HepG2 (cell line): ENCODE measurements around the gene CPZ. TPM values are rescaled to one million over a fixed set of nuclear protein-coding genes. Genes with fewer than 3 reads are reported as not detected.

ENCODE experiments used
- CSRNP1 ChIP-seq: sonication (generic); formaldehyde crosslinking; IDR thresholded peaks from 2 replicates; pipeline ENCODE4 v1.8.1; 2023; ENCODE audit warnings: mild to moderate bottlenecking, missing genetic modification reagents
- JARID2 ChIP-seq: sonication (generic); formaldehyde crosslinking; IDR thresholded peaks from 2 replicates; pipeline ENCODE4 v1.8.1; 2023; ENCODE audit warnings: missing genetic modification reagents, inconsistent platforms; ENCODE audit not compliant: insufficient replicate concordance
- KAT2B ChIP-seq: fragments of 150-350 bp; IDR thresholded peaks from 2 replicates; pipeline ENCODE4 v1.6.1; 2014; ENCODE audit warnings: low read depth, low read length, borderline replicate concordance
- MIXL1 ChIP-seq: IDR thresholded peaks from 2 replicates; pipeline ENCODE4 v1.6.1; 2016
- MYC ChIP-seq: sonication (generic); formaldehyde crosslinking; IDR thresholded peaks from 2 replicates; pipeline ENCODE4 v1.9.0; 2021; ENCODE audit warnings: missing genetic modification reagents, borderline replicate concordance
- NAIF1 ChIP-seq: sonication (generic); formaldehyde crosslinking; IDR thresholded peaks from 2 replicates; pipeline ENCODE4 v1.5.0; 2020; ENCODE audit warnings: mild to moderate bottlenecking, missing genetic modification reagents, borderline replicate concordance
- PHF5A ChIP-seq: IDR thresholded peaks from one replicate; pipeline ENCODE4 v1.6.1; 2018; ENCODE audit warnings: low read depth, missing genetic modification reagents; ENCODE audit not compliant: unreplicated experiment
- POLR2G ChIP-seq: fragments of 200-400 bp; formaldehyde crosslinking; IDR thresholded peaks from 2 replicates; pipeline ENCODE4 v1.6.1; 2018; ENCODE audit warnings: mild to moderate bottlenecking, low read depth, low read length, moderate library complexity
- SNAPC5 ChIP-seq: sonication (generic); formaldehyde crosslinking; IDR thresholded peaks from 2 replicates; pipeline ENCODE4 v1.8.1; 2023; ENCODE audit warnings: mild to moderate bottlenecking, missing genetic modification reagents, borderline replicate concordance
- SRSF9 ChIP-seq: fragments of 200-400 bp; formaldehyde crosslinking; IDR thresholded peaks from 2 replicates; pipeline ENCODE4 v1.6.1; 2018; ENCODE audit warnings: borderline replicate concordance, mild to moderate bottlenecking, low read depth, low read length; ENCODE audit not compliant: insufficient read depth, poor library complexity, severe bottlenecking
- TEAD3 ChIP-seq: optimal IDR thresholded peaks from 2 replicates; pipeline ENCODE3; 2016; ENCODE audit warnings: borderline replicate concordance
- YEATS2 ChIP-seq: sonication (generic); formaldehyde crosslinking; IDR thresholded peaks from 2 replicates; pipeline ENCODE4 v1.4.0; 2020; ENCODE audit warnings: missing genetic modification reagents, borderline replicate concordance
- ZGPAT ChIP-seq: IDR thresholded peaks from 2 replicates; pipeline ENCODE4 v1.6.1; 2016; ENCODE audit warnings: mild to moderate bottlenecking
- ZNF138 ChIP-seq: sonication (generic); formaldehyde crosslinking; IDR thresholded peaks from 2 replicates; pipeline ENCODE4 v1.5.0; 2020; ENCODE audit warnings: mild to moderate bottlenecking, low read depth, missing genetic modification reagents
- ZNF24 ChIP-seq: fragments of 450-650 bp; IDR thresholded peaks from 2 replicates; pipeline ENCODE4 v1.6.1; 2017; ENCODE audit warnings: antibody characterized with exemption, mild to moderate bottlenecking
- ZNF605 ChIP-seq: sonication (generic); formaldehyde crosslinking; IDR thresholded peaks from 2 replicates; pipeline ENCODE4 v1.8.0; 2022; ENCODE audit warnings: mild to moderate bottlenecking, missing genetic modification reagents
- ZNF747 ChIP-seq: sonication (generic); formaldehyde crosslinking; IDR thresholded peaks from 2 replicates; pipeline ENCODE4 v1.8.1; 2023; ENCODE audit warnings: missing genetic modification reagents, mild to moderate bottlenecking, borderline replicate concordance
- ZNF749 ChIP-seq: sonication (generic); formaldehyde crosslinking; IDR thresholded peaks from 2 replicates; pipeline ENCODE4 v1.8.0; 2022; ENCODE audit warnings: mild to moderate bottlenecking, missing genetic modification reagents, moderate library complexity, borderline replicate concordance
- ZNF773 ChIP-seq: sonication (generic); formaldehyde crosslinking; IDR thresholded peaks from 2 replicates; pipeline ENCODE4 v1.4.0; 2020; ENCODE audit warnings: missing genetic modification reagents, borderline replicate concordance
- polyA plus RNA-seq, 8 experiments: library from polyadenylated mRNA; depleted of rRNA in 3 of 8; stranded (reverse) in 7 of 8; unstranded in 1 of 8; fragments of >200 nt; fragmentation: Illumina TruSeq in 4 of 8; extraction: Trizol in 4 of 8; gene quantifications; 2 replicates each; pipeline versions ENCODE4 v1.2.1 to v1.2.3, GENCODE V29; 2011 to 2016; ENCODE audit warnings: low read depth in 4 of 8, missing spikeins in 1 of 8, mixed read lengths in 1 of 8; ENCODE audit not compliant: insufficient read depth in 1 of 8
- total RNA-seq, 5 experiments: library from RNA; depleted of rRNA; stranded (reverse); fragments of >200 nt; fragmentation: Illumina TruSeq; extraction: Trizol; gene quantifications; 2 replicates each; pipeline ENCODE4 v1.2.3, GENCODE V29; 2016; ENCODE audit warnings: low read depth in 1 of 5
- TF ChIP-seq, protein P1 (sequence below): sonication (generic); formaldehyde crosslinking; IDR thresholded peaks from 2 replicates; pipeline ENCODE4 v1.4.0; 2020; ENCODE audit warnings: missing genetic modification reagents, borderline replicate concordance

Gene CPZ
- total and polyA plus RNA-seq, 2 of the 13 experiments (the other 11 are each of a cell fraction or from before 2014, with no cell fraction given), result 0.58 to 0.61 TPM

- peak; percentile 81 for TF ChIP-seq ZNF749 (CRISPR knock-in tag)
- no peak for TF ChIP-seq SNAPC5 (CRISPR knock-in tag)
- TF ChIP-seq ZNF773 (CRISPR knock-in tag), result no peak
- TF ChIP-seq NAIF1 (CRISPR knock-in tag), result no peak
- no peak for TF ChIP-seq YEATS2 (CRISPR knock-in tag)
- no peak for TF ChIP-seq ZGPAT (CRISPR knock-in tag)
- TF ChIP-seq SRSF9, result no peak
- TF ChIP-seq TEAD3 (CRISPR knock-in tag), result peak; percentile 20
- peak; percentile 53 for TF ChIP-seq JARID2 (CRISPR knock-in tag)
- TF ChIP-seq ZNF747 (CRISPR knock-in tag), result no peak
- no peak for TF ChIP-seq KAT2B
- TF ChIP-seq, protein P1, sequence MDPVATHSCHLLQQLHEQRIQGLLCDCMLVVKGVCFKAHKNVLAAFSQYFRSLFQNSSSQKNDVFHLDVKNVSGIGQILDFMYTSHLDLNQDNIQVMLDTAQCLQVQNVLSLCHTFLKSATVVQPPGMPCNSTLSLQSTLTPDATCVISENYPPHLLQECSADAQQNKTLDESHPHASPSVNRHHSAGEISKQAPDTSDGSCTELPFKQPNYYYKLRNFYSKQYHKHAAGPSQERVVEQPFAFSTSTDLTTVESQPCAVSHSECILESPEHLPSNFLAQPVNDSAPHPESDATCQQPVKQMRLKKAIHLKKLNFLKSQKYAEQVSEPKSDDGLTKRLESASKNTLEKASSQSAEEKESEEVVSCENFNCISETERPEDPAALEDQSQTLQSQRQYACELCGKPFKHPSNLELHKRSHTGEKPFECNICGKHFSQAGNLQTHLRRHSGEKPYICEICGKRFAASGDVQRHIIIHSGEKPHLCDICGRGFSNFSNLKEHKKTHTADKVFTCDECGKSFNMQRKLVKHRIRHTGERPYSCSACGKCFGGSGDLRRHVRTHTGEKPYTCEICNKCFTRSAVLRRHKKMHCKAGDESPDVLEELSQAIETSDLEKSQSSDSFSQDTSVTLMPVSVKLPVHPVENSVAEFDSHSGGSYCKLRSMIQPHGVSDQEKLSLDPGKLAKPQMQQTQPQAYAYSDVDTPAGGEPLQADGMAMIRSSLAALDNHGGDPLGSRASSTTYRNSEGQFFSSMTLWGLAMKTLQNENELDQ (CRISPR knock-in tag), result peak; percentile 84
- TF ChIP-seq MIXL1 (CRISPR knock-in tag), result 0 out of 2 replicates have a peak, but pooled peaks have one; percentile 52
- TF ChIP-seq ZNF138 (CRISPR knock-in tag), result peak; percentile 76; the same call in 1 of the 2 replicates
- no peak for TF ChIP-seq PHF5A (CRISPR knock-in tag)
- TF ChIP-seq ZNF24, result no peak
- 0 out of 2 replicates have a peak, but pooled peaks have one; percentile 38 for TF ChIP-seq CSRNP1 (CRISPR knock-in tag)
- TF ChIP-seq MYC (CRISPR knock-in tag), result no peak
- no peak for TF ChIP-seq POLR2G
- no peak for TF ChIP-seq ZNF605 (CRISPR knock-in tag)
Measured at GRCh38 chr4:8580321-8581093, 12.1 kb upstream of the CPZ start, which contains the start of gene GPR78 (continued).
